CD4-positive, alpha-beta T cell (primary cell): ENCODE measurements around the gene VPS4B. TPM values are rescaled to one million over a fixed set of nuclear protein-coding genes. Genes with fewer than 3 reads are reported as not detected.

ENCODE experiments used
- ATAC-seq: fragments of 200-7000 bp; cut with Tn5 transposase; one replicate; pipeline ENCODE4 v1.10.0; 2022; ENCODE audit warnings: mild to moderate bottlenecking; ENCODE audit not compliant: poor library complexity
- CTCF ChIA-PET: fragments of 350-600 bp; sonication (Branson Sonifier 250); formaldehyde crosslinking; loops from one replicate; lab custom pipeline; 2021; ENCODE audit warnings: antibody characterized with exemption, inconsistent platforms; lab: Charles Lee
- POLR2A ChIA-PET: fragments of 350-600 bp; sonication (Branson Sonifier 250); formaldehyde crosslinking; loops from one replicate; lab custom pipeline; 2021; ENCODE audit warnings: antibody characterized with exemption, inconsistent platforms; lab: Charles Lee
- DNase-seq, 14 experiments: peaks; one replicate each; pipeline ENCODE4 v3.0.0-alpha.2; 2013 to 2020; ENCODE audit warnings: mixed read lengths in 2 of 14
- H3K27ac ChIP-seq, 2 donors: one replicate each; pipeline versions ENCODE4 v1.5.1 to v1.7.0; 2013; ENCODE audit warnings: low read length in 2 of 2, low read depth in 1 of 2, mild to moderate bottlenecking in 1 of 2
- H3K27me3 ChIP-seq, 2 experiments: 1 replicate in 1 of 2; 2 replicates in 1 of 2; pipeline versions ENCODE4 v1.6.1 to v1.7.0; 2013; ENCODE audit warnings: low read length in 2 of 2, control low read depth in 1 of 2, mild to moderate bottlenecking in 1 of 2, moderate library complexity in 1 of 2; ENCODE audit not compliant: insufficient read depth in 2 of 2, control insufficient read depth in 1 of 2
- H3K36me3 ChIP-seq: one replicate; pipeline ENCODE4 v1.6.1; 2013; ENCODE audit warnings: low read length, control low read depth; ENCODE audit not compliant: insufficient read depth
- H3K4me1 ChIP-seq: one replicate; pipeline ENCODE4 v1.6.1; 2013; ENCODE audit warnings: low read length, control low read depth; ENCODE audit not compliant: insufficient read depth
- H3K4me3 ChIP-seq: one replicate; pipeline ENCODE4 v1.5.1; 2013; ENCODE audit warnings: mild to moderate bottlenecking, low read length, moderate library complexity
- H3K9me3 ChIP-seq, 2 experiments: 1 replicate in 1 of 2; 2 replicates in 1 of 2; pipeline versions ENCODE4 v1.6.1 to v1.7.0; 2013; ENCODE audit warnings: low read length in 2 of 2, mild to moderate bottlenecking in 2 of 2, control low read depth in 1 of 2, moderate library complexity in 1 of 2; ENCODE audit not compliant: control insufficient read depth in 1 of 2, insufficient read depth in 1 of 2
- H3K27ac Mint-ChIP-seq: one replicate; pipeline ENCODE4 v1.8.0; 2020; ENCODE audit warnings: mixed read lengths
- H3K27me3 Mint-ChIP-seq: one replicate; pipeline ENCODE4 v1.8.0; 2021; ENCODE audit warnings: mixed read lengths
- H3K36me3 Mint-ChIP-seq: one replicate; pipeline ENCODE4 v1.8.0; 2021; ENCODE audit warnings: low read depth, mixed read lengths
- H3K4me1 Mint-ChIP-seq: one replicate; pipeline ENCODE4 v1.8.0; 2021; ENCODE audit warnings: low read depth, mixed read lengths
- H3K4me3 Mint-ChIP-seq: one replicate; pipeline ENCODE4 v1.8.0; 2020; ENCODE audit warnings: mild to moderate bottlenecking, mixed read lengths
- H3K9me3 Mint-ChIP-seq: one replicate; pipeline ENCODE4 v1.8.0; 2020; ENCODE audit warnings: mixed read lengths
- intact Hi-C, 2 experiments: fragments of 100-400 bp; cut with DNase I in 1 of 2; cut with micrococcal nuclease in 1 of 2; formaldehyde crosslinking; loops; one replicate each; pipeline versions ENCODE4 v1.15.1 to v1.9.0; 2023 to 2025; cut with DNase I, micrococcal nuclease
- total RNA-seq, 174 experiments: library from RNA in 2 of 174; stranded (reverse) in 2 of 174; gene quantifications; one replicate each; pipeline ENCODE4 v1.2.3 and lab custom pipeline; 2021 to 2026
- TF ChIP-seq, protein P1 (sequence below): fragments of 200-600 bp; IDR thresholded peaks from one replicate; pipeline ENCODE4 v1.8.0; 2022; ENCODE audit warnings: antibody characterized with exemption, mild to moderate bottlenecking

The VPS4B gene
- total RNA-seq, 2 experiments from 2014 or later, result 46.0 to 50.8 TPM

DNA sequence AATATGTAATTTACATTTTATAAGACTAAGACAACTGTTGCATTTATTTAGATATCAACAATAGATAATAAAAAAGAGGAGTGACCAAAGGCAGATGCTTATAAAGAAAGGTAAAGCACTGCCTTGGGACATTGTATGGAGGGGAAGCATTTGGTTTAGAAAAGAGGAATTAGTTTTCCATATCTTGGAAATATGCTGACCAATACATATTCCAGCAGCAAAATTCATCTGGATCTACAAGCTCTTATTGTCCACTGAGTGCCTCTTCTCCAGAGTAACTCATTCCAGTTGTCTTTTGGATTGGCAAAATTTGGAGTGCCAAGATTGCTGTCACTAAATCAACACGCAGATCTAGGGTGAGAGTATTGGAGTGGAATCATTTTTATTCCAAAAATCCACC lies 8.9 kb upstream of the VPS4B start:
- no peak overlapping the region for H3K4me3 ChIP-seq
- Mint-ChIP-seq H3K27ac (no peak overlapping the region), H3K9me3 (no peaks in the 10 kb centered on the region), H3K4me3 (no peak overlapping the region), H3K4me1 (no peaks in the 10 kb centered on the region), H3K36me3 (no peaks in the 10 kb centered on the region), H3K27me3 (peaks cover 51% of the 10 kb centered on the region)
- DNase-seq (no peak), ATAC-seq (no peak)
- TF ChIP-seq, protein P1, sequence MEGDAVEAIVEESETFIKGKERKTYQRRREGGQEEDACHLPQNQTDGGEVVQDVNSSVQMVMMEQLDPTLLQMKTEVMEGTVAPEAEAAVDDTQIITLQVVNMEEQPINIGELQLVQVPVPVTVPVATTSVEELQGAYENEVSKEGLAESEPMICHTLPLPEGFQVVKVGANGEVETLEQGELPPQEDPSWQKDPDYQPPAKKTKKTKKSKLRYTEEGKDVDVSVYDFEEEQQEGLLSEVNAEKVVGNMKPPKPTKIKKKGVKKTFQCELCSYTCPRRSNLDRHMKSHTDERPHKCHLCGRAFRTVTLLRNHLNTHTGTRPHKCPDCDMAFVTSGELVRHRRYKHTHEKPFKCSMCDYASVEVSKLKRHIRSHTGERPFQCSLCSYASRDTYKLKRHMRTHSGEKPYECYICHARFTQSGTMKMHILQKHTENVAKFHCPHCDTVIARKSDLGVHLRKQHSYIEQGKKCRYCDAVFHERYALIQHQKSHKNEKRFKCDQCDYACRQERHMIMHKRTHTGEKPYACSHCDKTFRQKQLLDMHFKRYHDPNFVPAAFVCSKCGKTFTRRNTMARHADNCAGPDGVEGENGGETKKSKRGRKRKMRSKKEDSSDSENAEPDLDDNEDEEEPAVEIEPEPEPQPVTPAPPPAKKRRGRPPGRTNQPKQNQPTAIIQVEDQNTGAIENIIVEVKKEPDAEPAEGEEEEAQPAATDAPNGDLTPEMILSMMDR, result no peak
- ChIA-PET POLR2A (no interaction called here), CTCF (no interaction called here)
- intact Hi-C loops, result no loop called here
- H3K4me1 ChIP-seq, result no peaks in the 10 kb centered on the region
- peaks cover 0 to 10% of the 10 kb centered on the region in 2 experiments for H3K27me3 ChIP-seq
- H3K36me3 ChIP-seq, result no peaks in the 10 kb centered on the region
- H3K9me3 ChIP-seq, result no peaks in the 10 kb centered on the region
- no peak overlapping the region for H3K27ac ChIP-seq

DNA sequence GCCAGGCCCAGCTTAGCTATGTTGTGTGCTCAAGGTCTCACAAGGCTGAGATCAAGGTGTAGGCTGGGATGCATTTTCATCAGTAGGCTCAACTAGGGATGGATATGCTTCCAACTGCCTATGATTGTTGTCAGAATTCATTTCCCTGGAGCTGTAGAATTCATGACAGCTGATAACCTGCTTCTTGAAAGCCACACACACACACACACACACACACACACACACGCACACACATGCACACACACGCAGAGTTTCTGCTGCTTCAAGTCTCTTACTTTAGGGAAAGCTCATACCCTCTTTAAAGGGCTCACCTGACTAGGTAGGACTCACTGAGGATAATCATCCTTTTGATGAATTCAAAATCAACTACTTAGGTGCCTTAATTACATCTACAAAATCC lies 8.2 kb upstream of the VPS4B start:
- ChIA-PET CTCF (interaction anchor here (0.6 to 0.7 kb wide), 4 partner anchors 414 to 1026 kb away, joined by 3 to 6 read pairs (median 3); no protein-coding TSS in a partner anchor), POLR2A (no interaction called here)
- H3K27me3 Mint-ChIP-seq, result peaks cover 53% of the 10 kb centered on the region
- Histone ChIP-seq H3K36me3 (no peaks in the 10 kb centered on the region), H3K4me3 (no peak overlapping the region), H3K27ac (no peak overlapping the region), H3K9me3 (no peaks in the 10 kb centered on the region), H3K27me3 (peaks cover 0 to 10% of the 10 kb centered on the region in 2 experiments), H3K4me1 (no peaks in the 10 kb centered on the region)
- TF ChIP-seq, protein P1, result no peak
- intact Hi-C loops, result no loop called here
- no peaks in the 10 kb centered on the region for H3K9me3 Mint-ChIP-seq
- no peak overlapping the region for H3K27ac Mint-ChIP-seq
- no peaks in the 10 kb centered on the region for H3K36me3 Mint-ChIP-seq
- H3K4me1 Mint-ChIP-seq, result no peaks in the 10 kb centered on the region
- ATAC-seq (no peak), DNase-seq (no peak)
- no peak overlapping the region for H3K4me3 Mint-ChIP-seq

DNA sequence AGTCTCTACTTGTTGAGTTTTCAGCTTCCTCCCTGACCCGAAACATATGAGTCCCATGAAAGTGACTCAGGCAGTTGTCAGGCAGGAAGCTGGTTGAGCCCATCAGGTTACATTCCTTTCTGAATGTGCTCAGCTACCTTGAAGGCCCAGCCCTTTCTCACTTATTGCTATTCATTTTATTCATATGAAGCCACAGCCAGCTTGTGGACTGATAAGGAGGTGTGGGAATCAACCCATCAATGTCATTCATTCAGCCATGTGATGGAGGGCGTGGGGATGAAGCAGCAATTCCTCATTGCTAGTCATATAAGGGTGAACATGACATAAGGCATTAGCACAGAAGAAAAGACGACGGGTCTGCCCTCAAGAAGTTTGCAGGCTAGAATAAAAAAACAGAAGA lies 5.3 kb upstream of the VPS4B start:
- no peak overlapping the region for H3K4me3 ChIP-seq
- peaks cover 10% of the 10 kb centered on the region for H3K4me1 ChIP-seq
- no peak overlapping the region for H3K27ac ChIP-seq
- ATAC-seq (no peak), DNase-seq (no peak)
- intact Hi-C loops, result loop anchor here in 1 of 2 experiments (10.0 kb wide), 1 partner anchor 843 kb away; no protein-coding TSS in a partner anchor
- CTCF ChIA-PET, result no interaction called here
- Mint-ChIP-seq H3K4me3 (no peak overlapping the region), H3K4me1 (peaks cover 11% of the 10 kb centered on the region), H3K27ac (no peak overlapping the region), H3K36me3 (peaks cover 3% of the 10 kb centered on the region), H3K9me3 (no peaks in the 10 kb centered on the region), H3K27me3 (peaks cover 36% of the 10 kb centered on the region)
- H3K36me3 ChIP-seq, result no peaks in the 10 kb centered on the region
- TF ChIP-seq, protein P1, result no peak
- POLR2A ChIA-PET, result no interaction called here
- no peaks in the 10 kb centered on the region for H3K9me3 ChIP-seq
- peaks cover 0 to 10% of the 10 kb centered on the region in 2 experiments for H3K27me3 ChIP-seq
